Endothelial cell of umbilical vein (primary cell): ENCODE results near the gene SNAPIN. TPM values are rescaled to one million over a fixed set of nuclear protein-coding genes. Genes with fewer than 3 reads are reported as not detected.

Source experiments
- BruUV-seq: library from RNA; stranded (reverse); fragments of 400-500 nt; replicated peaks from 2 replicates; lab custom pipeline; 2021; lab: Mats Ljungman, UMichigan
- CTCF ChIA-PET: fragments of 300-600, 350-600 bp; sonication (Branson Sonifier 250); formaldehyde crosslinking; loops from one replicate; lab custom pipeline; 2021; ENCODE audit warnings: antibody characterized with exemption, inconsistent platforms; lab: Charles Lee
- POLR2A ChIA-PET: fragments of 300-600, 350-600 bp; sonication (Branson Sonifier 250); formaldehyde crosslinking; loops from one replicate; lab custom pipeline; 2021; ENCODE audit warnings: antibody characterized with exemption, inconsistent platforms; lab: Charles Lee
- DNase-seq: peaks from one replicate; pipeline ENCODE4 v3.0.0-alpha.2; 2011; ENCODE audit warnings: low read depth, low spot score
- FAIRE-seq: peaks from 2 replicates; lab custom pipeline; 2011; peaks lifted over from hg19 to GRCh38; lab: Jason Lieb, UNC
- H2AFZ ChIP-seq: 2 replicates; pipeline ENCODE4 v1.6.0; 2012; ENCODE audit warnings: low read depth, low read length, control low read depth, inconsistent platforms
- H3K27ac ChIP-seq: 2 replicates; pipeline ENCODE4 v1.5.1; 2011; ENCODE audit warnings: low read depth, mild to moderate bottlenecking, control low read depth, low read length, moderate library complexity; ENCODE audit not compliant: insufficient read depth
- H3K27me3 ChIP-seq, 2 experiments: 2 replicates each; pipeline versions ENCODE4 v1.6.0 to v1.6.1; 2011; ENCODE audit warnings: low read length in 2 of 2, mixed read lengths in 1 of 2; ENCODE audit not compliant: control insufficient read depth in 2 of 2, insufficient read depth in 2 of 2
- H3K36me3 ChIP-seq, 2 experiments: 2 replicates in 1 of 2; 3 replicates in 1 of 2; pipeline ENCODE4 v1.5.1; 2011; ENCODE audit warnings: low read length in 2 of 2, mild to moderate bottlenecking in 1 of 2, moderate library complexity in 1 of 2; ENCODE audit not compliant: control insufficient read depth in 2 of 2, insufficient read depth in 2 of 2; ENCODE audit errors: extremely low read depth in 1 of 2
- H3K4me1 ChIP-seq: 3 replicates; pipeline ENCODE4 v1.5.1; 2011; ENCODE audit warnings: mild to moderate bottlenecking, low read length; ENCODE audit not compliant: control insufficient read depth, insufficient read depth; ENCODE audit errors: extremely low read depth
- H3K4me2 ChIP-seq: 2 replicates; pipeline ENCODE4 v1.6.1; 2011; ENCODE audit warnings: low read length, control low read depth, mixed read lengths; ENCODE audit not compliant: insufficient read depth
- H3K4me3 ChIP-seq, 3 experiments: fragments of 200-600 bp in 1 of 3; sonication (generic), shearing (Covaris generic) in 1 of 3; replicated peaks in 1 of 3; 2 replicates each; pipeline ENCODE4 v1.5.1; 2011 to 2016; ENCODE audit warnings: control low read depth in 3 of 3, low read length in 3 of 3, mild to moderate bottlenecking in 2 of 3, inconsistent platforms in 1 of 3, low read depth in 1 of 3, moderate library complexity in 1 of 3; ENCODE audit not compliant: insufficient read depth in 1 of 3
- H3K79me2 ChIP-seq: 2 replicates; pipeline ENCODE4 v1.6.0; 2012; ENCODE audit warnings: low read length, inconsistent platforms; ENCODE audit not compliant: control insufficient read depth, insufficient read depth
- H3K9ac ChIP-seq: replicated peaks from 2 replicates; pipeline ENCODE3; 2011; ENCODE audit warnings: low read length, control low read depth; ENCODE audit not compliant: insufficient read depth; ENCODE audit errors: extremely low read depth
- H3K9me1 ChIP-seq: replicated peaks from 3 replicates; pipeline ENCODE4 v1.6.0; 2011; ENCODE audit warnings: mild to moderate bottlenecking, low read length; ENCODE audit not compliant: control insufficient read depth, insufficient read depth; ENCODE audit errors: extremely low read depth
- H3K9me3 ChIP-seq: replicated peaks from 2 replicates; pipeline ENCODE4 v1.5.1; 2012; ENCODE audit warnings: low read length, inconsistent platforms; ENCODE audit not compliant: control insufficient read depth, insufficient read depth
- H4K20me1 ChIP-seq: replicated peaks from 2 replicates; pipeline ENCODE3; 2011; ENCODE audit warnings: mild to moderate bottlenecking, low read length; ENCODE audit not compliant: control insufficient read depth, insufficient read depth; ENCODE audit errors: extremely low read depth
- CTCF ChIP-seq, 2 donors: IDR thresholded peaks; 1 replicate in 1 of 2; 2 replicates in 1 of 2; pipeline ENCODE4 v1.5.1; 2011; ENCODE audit warnings: low read length in 2 of 2, mild to moderate bottlenecking in 2 of 2, moderate library complexity in 2 of 2, control low read depth in 1 of 2, inconsistent platforms in 1 of 2, low read depth in 1 of 2; ENCODE audit not compliant: insufficient read depth in 1 of 2; ENCODE audit errors: extremely low read depth in 1 of 2
- FOS ChIP-seq: IDR thresholded peaks from 2 replicates; pipeline ENCODE4 v1.6.1; 2011; ENCODE audit warnings: mild to moderate bottlenecking, low read length, moderate library complexity, borderline replicate concordance; ENCODE audit not compliant: insufficient read depth
- JUN ChIP-seq: IDR thresholded peaks from 2 replicates; pipeline ENCODE4 v1.6.1; 2011; ENCODE audit warnings: borderline replicate concordance, low read depth; ENCODE audit not compliant: insufficient read length, insufficient read depth
- MAX ChIP-seq: IDR thresholded peaks from 2 replicates; pipeline ENCODE4 v1.6.1; 2011; ENCODE audit not compliant: insufficient read depth, insufficient read length
- MYC ChIP-seq: IDR thresholded peaks from one replicate; pipeline ENCODE4 v1.6.1; 2011; ENCODE audit warnings: mild to moderate bottlenecking, low read depth, low read length
- POLR2A ChIP-seq: IDR thresholded peaks from 2 replicates; pipeline ENCODE4 v1.6.1; 2012; ENCODE audit warnings: low read depth, mild to moderate bottlenecking, control low read depth, low read length
- dilution Hi-C: fragments of 300-500 bp; cut with MboI; formaldehyde crosslinking; loops from one replicate; pipeline ENCODE4 v1.15.0; 2019; ENCODE audit warnings: low sequenced_read_pairs; ENCODE audit not compliant: extremely low pct_ligation_motif_present
- intact Hi-C: fragments of 100-400 bp; cut with micrococcal nuclease; formaldehyde crosslinking; loops from one replicate; pipeline ENCODE4 v1.10.0; 2022
- polyA plus RNA-seq, 4 experiments: library from polyadenylated mRNA; depleted of rRNA in 3 of 4; stranded (reverse) in 3 of 4; unstranded in 1 of 4; fragments of >200 nt; gene quantifications; 2 replicates each; pipeline versions ENCODE4 v1.2.1 to v1.2.3, GENCODE V29; 2011 to 2012; ENCODE audit warnings: missing spikeins in 1 of 4
- total RNA-seq: library from RNA; stranded (reverse); gene quantifications from 2 replicates; pipeline ENCODE4 v1.2.3, GENCODE V29; 2021

The SNAPIN gene
- total and polyA plus RNA-seq, 2 donors (not counting 3 experiments of a cell fraction or from before 2014, with no cell fraction given) = 36.8 to 55.1 TPM

- no peak for FAIRE-seq
- CTCF ChIA-PET = interaction anchor here (1.0 to 6.0 kb wide), 8 partner anchors 11 to 105 kb away, joined by 3 to 121 read pairs (median 8); partner anchors contain the start of genes S100A1 and S100A13
- Histone ChIP-seq H3K4me3 (no peak overlapping the region), H3K9me3 (no peaks in the 10 kb centered on the region), H3K27ac (no peak overlapping the region), H3K4me1 (peaks cover 7% of the 10 kb centered on the region), H3K27me3 (no peaks in the 10 kb centered on the region), H3K9ac (no peak overlapping the region), H4K20me1 (no peaks in the 10 kb centered on the region), H3K4me2 (no peak overlapping the region), H3K79me2 (peaks cover 22% of the 10 kb centered on the region), H3K36me3 (peaks cover 0 to 6% of the 10 kb centered on the region in 2 experiments), H3K9me1 (no peaks in the 10 kb centered on the region), H2AFZ (no peak overlapping the region)
- DNase-seq = no peak
- POLR2A ChIA-PET = interaction anchor here (0.6 to 4.9 kb wide), 3 partner anchors 10 to 19 kb away, joined by 3 to 27 read pairs (median 12); partner anchors contain the start of genes CHTOP and S100A13
- dilution Hi-C loops (no loop called here), intact Hi-C loops (no loop called here)
- BruUV-seq = no TSS peak
- TF ChIP-seq JUN (no peak), MYC (no peak), POLR2A (no peak), CTCF (IDR thresholded peaks at IDR 0.05; ENCODE audit: extremely low read depth in 1 of 2, insufficient read depth in 1 of 2, low read depth in 1 of 2, low read length in 2 of 2) (no peak), MAX (no peak), FOS (no peak)
These were observed 43.1 kb upstream of the SNAPIN start for GRCh38 chr1:153615406-153615805.
